ENCODE results near the gene MTM1. TPM values are rescaled to one million over a fixed set of nuclear protein-coding genes. Genes with fewer than 3 reads are reported as not detected.

Gene MTM1
- total RNA-seq, 1 experiment from 2014 or later = 6.4 TPM

GRCh38 chrX:150621652-150622051 lies 53.2 kb downstream of the MTM1 start:
- Histone ChIP-seq H2BK12ac (ENCODE audit: insufficient read length, low read depth, low read length) (no peak overlapping the region), H3K9me3 (ENCODE audit: control insufficient read depth, low read depth, low read length) (peaks cover 1% of the 10 kb centered on the region), H3K79me2 (ENCODE audit: insufficient read depth, low read length) (no peaks in the 10 kb centered on the region), H3K27ac (ENCODE audit: insufficient read length, low read depth, low read length) (no peak overlapping the region), H3K79me1 (ENCODE audit: insufficient read depth, low read depth, low read length, poor library complexity, severe bottlenecking) (no peaks in the 10 kb centered on the region), H3T11ph (ENCODE audit: low read length) (no peak overlapping the region), H2AFZ (ENCODE audit: low read length) (no peak overlapping the region), H3K9ac (ENCODE audit: extremely low read depth, insufficient read length, low read length) (no peak overlapping the region), H4K8ac (replicated peaks; ENCODE audit: insufficient read length, low read depth, low read length) (no peak overlapping the region), H4K20me1 (ENCODE audit: control insufficient read depth, insufficient read depth, insufficient read length) (no peaks in the 10 kb centered on the region), H3K4me1 (ENCODE audit: insufficient read depth, low read length) (no peaks in the 10 kb centered on the region), H3K23ac (ENCODE audit: insufficient read length, low read depth, low read length) (no peak overlapping the region), H2AK5ac (ENCODE audit: insufficient read length, low read length) (no peak overlapping the region), H4K91ac (ENCODE audit: insufficient read length, low read depth, low read length) (no peak overlapping the region), H3K18ac (ENCODE audit: insufficient read length, low read depth, low read length) (no peak overlapping the region), H3K4ac (ENCODE audit: low read depth, low read length) (no peak overlapping the region), H2BK20ac (ENCODE audit: low read depth, low read length, poor library complexity, severe bottlenecking) (no peak overlapping the region), H4K5ac (ENCODE audit: insufficient read length, low read depth, low read length) (no peak overlapping the region), H2BK120ac (ENCODE audit: low read depth, low read length, poor library complexity, severe bottlenecking) (no peak overlapping the region), H3K56ac (ENCODE audit: insufficient read length, low read depth, low read length) (no peak overlapping the region), H3K27me3 (ENCODE audit: insufficient read depth, low read length) (no peaks in the 10 kb centered on the region), H3K23me2 (ENCODE audit: insufficient read length, low read depth, low read length, poor library complexity, severe bottlenecking) (no peaks in the 10 kb centered on the region), H3K14ac (ENCODE audit: insufficient read depth, low read length) (no peak overlapping the region), H2BK5ac (ENCODE audit: insufficient read length, low read length) (no peak overlapping the region), H3K4me2 (ENCODE audit: insufficient read depth, insufficient read length, low read length) (no peak overlapping the region), H2BK15ac (ENCODE audit: low read depth, low read length) (no peak overlapping the region)
- Mint-ChIP-seq H3K27ac (no peak overlapping the region), H3K36me3 (ENCODE audit: insufficient read depth in 1 of 3, low read depth in 3 of 3) (peaks cover 2 to 8% (median 5%) of the 10 kb centered on the region in 3 experiments; a peak in 6 of 7 replicates), H3K4me3 (no peak overlapping the region), H3K9me3 (peaks cover 57 to 63% of the 10 kb centered on the region in 2 experiments), H3K27me3 (ENCODE audit: low read depth) (no peaks in the 10 kb centered on the region), H3K4me1 (peaks cover 4% of the 10 kb centered on the region in 2 experiments)
- DNase-seq = no peak
- no peak for TF ChIP-seq CTCF (conservative IDR thresholded peaks at IDR 0.05)
- no CpG with 5 or more reads among the region's 2 CpGs for WGBS (ENCODE audit: extremely low coverage, insufficient read length, low lambda C conversion rate)

Data from H9 (cell line).